Aorta (tissue), 5 donors: ENCODE data around the gene OLFM1. TPM values are rescaled to one million over a fixed set of nuclear protein-coding genes. Genes with fewer than 3 reads are reported as not detected.

Experiments
- ATAC-seq: fragments of 200-7000 bp; cut with Tn5 transposase; one replicate; pipeline ENCODE4 v1.9.1; 2022; ENCODE audit warnings: moderate library complexity; ENCODE audit not compliant: low FRiP score
- DNase-seq, 2 donors: peaks; one replicate each; pipeline ENCODE4 v3.0.0-alpha.2; 2020
- H3K27ac ChIP-seq, 2 donors: one replicate each; pipeline ENCODE4 v1.5.1; 2013; ENCODE audit warnings: low read length in 2 of 2, mild to moderate bottlenecking in 2 of 2, moderate library complexity in 2 of 2, control low read depth in 1 of 2, inconsistent platforms in 1 of 2, low read depth in 1 of 2
- H3K27me3 ChIP-seq, 2 donors: one replicate each; pipeline ENCODE4 v1.6.1; 2013; ENCODE audit warnings: control low read depth in 1 of 2, low read length in 1 of 2, mild to moderate bottlenecking in 1 of 2, moderate library complexity in 1 of 2; ENCODE audit not compliant: insufficient read depth in 2 of 2, control insufficient read depth in 1 of 2
- H3K36me3 ChIP-seq, 2 donors: one replicate each; pipeline ENCODE4 v1.6.1; 2013; ENCODE audit warnings: control low read depth in 1 of 2, low read length in 1 of 2, mild to moderate bottlenecking in 1 of 2; ENCODE audit not compliant: insufficient read depth in 2 of 2, control insufficient read depth in 1 of 2
- H3K4me1 ChIP-seq, 2 donors: one replicate each; pipeline ENCODE4 v1.6.1; 2013; ENCODE audit warnings: low read length in 2 of 2, control low read depth in 1 of 2, mild to moderate bottlenecking in 1 of 2, moderate library complexity in 1 of 2; ENCODE audit not compliant: insufficient read depth in 2 of 2, control insufficient read depth in 1 of 2
- H3K4me3 ChIP-seq, 2 donors: one replicate each; pipeline ENCODE4 v1.5.1; 2013; ENCODE audit warnings: low read length in 2 of 2, control low read depth in 1 of 2, mild to moderate bottlenecking in 1 of 2
- H3K9me3 ChIP-seq: one replicate; pipeline ENCODE4 v1.6.1; 2013; ENCODE audit warnings: mild to moderate bottlenecking, low read length; ENCODE audit not compliant: control insufficient read depth
- WGBS, 2 donors: extraction: QIAGEN DNeasy Blood & Tissue Kit; methylation state at CpG; one replicate each; pipeline ENCODE4 v1.1.7; 2013; 5-methylcytosine and 5-hydroxymethylcytosine counted together
- intact Hi-C, 2 donors: fragments of 100-400 bp; cut with DNase I; formaldehyde crosslinking; loops; one replicate each; pipeline versions ENCODE4 v1.14.2 to v1.15.0; 2022
- polyA plus RNA-seq, 2 donors: library from polyadenylated mRNA; stranded (reverse); fragments of 200-250 nt; gene quantifications; one replicate each; pipeline ENCODE4 v1.2.3, GENCODE V29; 2013
- total RNA-seq, 2 donors: library from RNA; stranded (reverse); fragmentation: NEBNext Ultra II Directional; extraction: Animal tissue kit (Norgen Biotek cat#: 25700); gene quantifications; one replicate each; pipeline ENCODE4 v1.2.1, GENCODE V29; 2021
- donor health status: healthy with polysubstance abuse.
- donor health status: Bipolar disorder and iron deficiency.
- donor health status: DM: no; HTN: no; CAD: no.
- donor health status: DM: no; HTN: no; CAD: no.
- donor health status: DM: yes; HTN: yes; CAD: no.

OLFM1 gene
- total and polyA plus RNA-seq, 4 donors = 3.5 to 63.0 (median 14.8) TPM

GRCh38 chr9:135123773-135124134, 36.3 kb downstream of the OLFM1 start:
- no peak for DNase-seq
- Histone ChIP-seq H3K36me3 (no peaks in the 10 kb centered on the region), H3K27me3 (no peaks in the 10 kb centered on the region), H3K9me3 (no peaks in the 10 kb centered on the region), H3K4me1 (no peaks in the 10 kb centered on the region), H3K4me3 (no peak overlapping the region), H3K27ac (no peak overlapping the region)
- WGBS, 2 donors = 53 to 59% methylated on average over 7 of the region's 7 CpGs
- intact Hi-C loops = no loop called here
- no peak for ATAC-seq

DNA sequence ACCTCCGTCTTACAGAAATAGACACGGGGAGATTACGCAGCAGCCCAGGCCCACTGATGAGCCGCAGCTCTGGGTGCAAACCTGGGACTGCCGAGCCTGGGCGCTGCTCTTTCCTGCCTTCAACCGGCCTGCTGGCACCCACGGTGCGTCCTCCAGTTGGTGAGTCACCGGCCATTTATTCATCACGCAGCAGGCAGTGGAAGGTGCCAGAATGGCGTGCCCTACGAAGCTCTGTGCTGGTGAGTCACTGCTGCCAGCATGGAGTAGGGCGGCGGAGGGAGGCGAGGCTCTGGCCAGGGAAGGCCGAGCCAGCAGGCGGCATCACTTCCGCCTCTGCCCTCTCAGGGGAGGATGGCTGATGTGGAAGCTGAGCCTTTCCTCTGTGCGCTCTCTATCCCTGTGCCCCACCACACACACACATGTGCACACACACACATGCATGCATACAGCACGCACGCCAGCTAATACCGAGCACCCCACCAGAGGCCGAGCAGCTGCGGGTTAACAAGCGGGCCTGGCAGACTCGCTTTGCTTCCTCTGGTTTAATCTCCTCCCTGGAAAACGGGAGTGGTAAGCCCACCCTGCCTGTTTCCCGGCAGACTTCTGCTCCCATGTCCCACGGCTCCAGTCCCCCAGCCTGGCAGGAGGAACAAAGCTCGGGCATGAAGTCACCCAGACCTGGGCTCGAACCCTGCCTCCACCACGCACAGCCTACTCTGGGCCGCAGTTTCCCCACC, 39.2 kb downstream of the OLFM1 start:
- no peaks in the 10 kb centered on the region for H3K36me3 ChIP-seq
- intact Hi-C loops = no loop called here
- peaks cover 2% of the 10 kb centered on the region for H3K9me3 ChIP-seq
- 73 to 76% methylated on average over 32 to 34 of the region's 34 CpGs for WGBS, 2 donors
- no peaks in the 10 kb centered on the region for H3K4me1 ChIP-seq
- ATAC-seq = peak; percentile 51
- H3K27me3 ChIP-seq = no peaks in the 10 kb centered on the region
- no peak overlapping the region for H3K27ac ChIP-seq
- no peak for DNase-seq
- no peak overlapping the region for H3K4me3 ChIP-seq

DNA sequence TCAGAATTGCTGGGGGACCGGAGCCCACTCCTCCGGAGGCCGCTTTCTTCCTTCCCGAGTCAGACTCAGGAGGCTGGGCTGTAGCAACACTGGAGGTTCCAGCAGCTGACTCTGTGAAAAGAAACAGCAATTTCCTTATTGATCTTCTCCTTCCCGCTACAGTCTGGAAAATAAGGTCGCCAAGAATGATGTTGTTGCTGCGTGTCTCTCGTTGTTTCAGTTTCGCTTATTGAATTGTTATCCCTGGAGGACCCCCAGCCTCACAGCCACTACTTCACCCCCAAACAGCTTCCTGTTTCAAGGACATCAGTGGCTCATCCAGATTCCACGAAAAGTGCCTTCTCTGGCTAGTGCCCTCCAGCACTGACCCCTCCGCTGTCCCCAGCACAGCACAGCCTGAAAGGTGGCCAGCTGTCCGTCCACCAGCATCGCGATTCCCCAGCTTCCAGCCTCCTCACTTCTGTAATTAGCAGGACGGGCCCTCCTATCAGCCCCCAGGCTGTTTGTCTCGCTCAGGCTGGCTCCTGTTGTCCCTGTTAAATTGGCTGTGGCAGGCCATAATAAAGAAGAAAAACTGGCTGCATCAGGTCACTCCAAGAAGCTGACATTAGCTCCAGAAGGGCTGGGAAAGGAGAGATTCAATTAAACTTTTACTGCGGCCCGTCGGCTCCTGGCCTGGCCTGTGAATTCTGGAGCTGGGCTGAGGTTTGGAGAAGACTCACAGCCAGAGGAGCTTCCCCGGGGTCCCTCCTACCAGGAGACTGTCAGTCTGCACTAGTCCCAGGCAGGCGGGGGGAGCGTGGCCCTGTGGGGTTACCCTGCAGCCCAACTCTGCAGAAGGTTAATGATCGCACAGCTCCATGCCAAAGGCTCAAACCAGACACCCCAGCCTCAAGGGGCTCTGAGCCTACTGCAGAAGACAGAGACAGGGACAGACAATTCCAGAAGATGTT, 40.5 kb downstream of the OLFM1 start:
- H3K4me1 ChIP-seq = no peaks in the 10 kb centered on the region
- ATAC-seq = no peak
- WGBS, 2 donors = 43% methylated on average over 23 of the region's 23 CpGs

GRCh38 chr9:135129137-135129695, 41.7 kb downstream of the OLFM1 start:
- intact Hi-C loops = no loop called here
- no peak overlapping the region for H3K27ac ChIP-seq
- WGBS, 2 donors = 84 to 87% methylated on average over 6 to 7 of the region's 7 CpGs
- no peaks in the 10 kb centered on the region for H3K27me3 ChIP-seq
- no peaks in the 10 kb centered on the region for H3K4me1 ChIP-seq
- H3K4me3 ChIP-seq = no peak overlapping the region
- DNase-seq (no peak), ATAC-seq (no peak)
- H3K9me3 ChIP-seq = peaks cover 3% of the 10 kb centered on the region
- no peaks in the 10 kb centered on the region for H3K36me3 ChIP-seq

More for the DNA sequence above, 40.5 kb downstream of the OLFM1 start:
- intact Hi-C loops = no loop called here
- no peak for DNase-seq
- Histone ChIP-seq H3K27ac (no peak overlapping the region), H3K4me3 (no peak overlapping the region), H3K36me3 (no peaks in the 10 kb centered on the region), H3K9me3 (peaks cover 3% of the 10 kb centered on the region), H3K27me3 (no peaks in the 10 kb centered on the region)

- Histone ChIP-seq H3K27me3 (no peaks in the 10 kb centered on the region), H3K36me3 (no peaks in the 10 kb centered on the region), H3K4me3 (no peak overlapping the region), H3K9me3 (peaks cover 3% of the 10 kb centered on the region), H3K27ac (no peak overlapping the region), H3K4me1 (no peaks in the 10 kb centered on the region)
- ATAC-seq (no peak), DNase-seq (no peak)
- intact Hi-C loops = no loop called here
- 75 to 76% methylated on average over 18 of the region's 18 CpGs for WGBS, 2 donors
Observed at GRCh38 chr9:135130207-135130976, 42.9 kb downstream of the OLFM1 start.

- ATAC-seq = no peak
- no peak overlapping the region for H3K4me3 ChIP-seq
- H3K4me1 ChIP-seq = no peaks in the 10 kb centered on the region
- WGBS, 2 donors = 88 to 92% methylated on average over 8 of the region's 8 CpGs
- H3K27ac ChIP-seq = no peak overlapping the region
- intact Hi-C loops = no loop called here
- peaks cover 3% of the 10 kb centered on the region for H3K9me3 ChIP-seq
- no peak for DNase-seq
- no peaks in the 10 kb centered on the region for H3K36me3 ChIP-seq
- H3K27me3 ChIP-seq = no peaks in the 10 kb centered on the region
Observed at GRCh38 chr9:135131488-135131887, 44.0 kb downstream of the OLFM1 start.

DNA sequence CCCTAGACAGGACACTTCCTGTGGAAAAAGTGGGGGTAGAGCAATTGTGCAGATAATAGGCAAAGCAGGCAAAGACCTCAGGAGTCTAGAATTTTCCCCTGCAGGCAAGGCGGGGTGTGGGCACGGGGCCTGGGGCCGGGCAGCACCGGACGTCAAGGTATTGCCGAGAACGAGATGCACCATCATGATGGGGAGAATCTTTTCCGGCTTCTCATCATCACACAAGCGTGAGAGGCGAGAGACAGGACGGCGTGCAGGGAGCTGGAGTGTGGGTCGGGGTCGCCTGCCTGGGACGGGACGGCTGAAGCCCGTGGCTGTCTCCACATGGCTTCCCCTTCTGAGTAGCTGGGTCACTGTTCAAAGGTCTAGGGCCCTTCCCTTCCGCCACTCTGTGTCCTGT, 44.5 kb downstream of the OLFM1 start:
- Histone ChIP-seq H3K27ac (no peak overlapping the region), H3K9me3 (peaks cover 3% of the 10 kb centered on the region), H3K27me3 (no peaks in the 10 kb centered on the region), H3K4me1 (no peaks in the 10 kb centered on the region), H3K4me3 (no peak overlapping the region), H3K36me3 (no peaks in the 10 kb centered on the region)
- WGBS, 2 donors = 77 to 85% methylated on average over 18 of the region's 18 CpGs
- no peak for ATAC-seq
- intact Hi-C loops = no loop called here
- no peak for DNase-seq

DNA sequence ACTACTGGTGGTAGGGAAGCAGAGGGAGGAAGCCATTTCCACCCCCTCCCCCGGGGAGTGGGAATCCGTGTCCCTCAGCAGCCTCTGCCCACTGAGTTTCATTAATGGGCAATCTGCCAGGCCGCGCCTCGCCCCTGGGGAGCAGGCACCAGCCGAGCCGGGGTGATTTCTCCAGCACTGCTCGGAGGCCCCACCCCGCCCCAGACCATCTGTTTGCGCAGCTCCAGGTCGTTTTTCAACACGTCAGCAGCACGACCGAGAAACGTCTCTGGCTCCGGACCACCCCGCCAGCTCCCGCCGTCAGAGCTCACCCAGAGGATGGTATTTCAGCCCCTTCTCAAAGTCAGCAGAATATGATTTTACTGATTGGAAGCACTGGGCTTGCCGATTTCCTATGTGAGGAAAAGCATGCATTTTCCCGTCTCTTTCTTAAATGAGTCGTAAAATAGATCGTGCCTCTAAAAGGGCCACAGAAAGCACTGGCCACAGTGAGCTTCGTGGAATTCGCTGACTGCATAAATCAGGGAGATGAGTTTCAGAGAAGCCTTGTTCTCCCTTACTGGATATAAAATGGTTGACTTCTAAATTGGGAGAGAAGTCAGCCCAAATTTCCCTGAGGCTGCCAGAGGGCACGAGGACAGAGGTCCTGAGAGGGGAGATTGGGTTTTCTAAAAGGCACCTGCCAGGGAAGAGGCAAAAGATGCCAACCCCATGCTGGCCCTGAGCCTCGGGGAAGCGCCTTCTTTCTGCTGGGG, 47.0 kb downstream of the OLFM1 start:
- WGBS, 2 donors = 20 to 23% methylated on average over 28 of the region's 28 CpGs
- Histone ChIP-seq H3K36me3 (no peaks in the 10 kb centered on the region), H3K4me3 (no peak overlapping the region), H3K27ac (no peak overlapping the region), H3K27me3 (no peaks in the 10 kb centered on the region), H3K9me3 (peaks cover 7% of the 10 kb centered on the region), H3K4me1 (no peaks in the 10 kb centered on the region)
- intact Hi-C loops = no loop called here
- ATAC-seq = no peak
- no peak for DNase-seq
